Eye (tissue), 1 donor: ENCODE measurements around the gene VIM.
"Not testable (repeated sequence)": the region's sequence is repeated elsewhere in the genome, so short reads cannot be mapped to it uniquely, and the experiment has no call there.

ENCODE experiments used
- DNase-seq: peaks from one replicate; pipeline ENCODE4 v3.0.0-alpha.2; 2015

The VIM gene

DNA sequence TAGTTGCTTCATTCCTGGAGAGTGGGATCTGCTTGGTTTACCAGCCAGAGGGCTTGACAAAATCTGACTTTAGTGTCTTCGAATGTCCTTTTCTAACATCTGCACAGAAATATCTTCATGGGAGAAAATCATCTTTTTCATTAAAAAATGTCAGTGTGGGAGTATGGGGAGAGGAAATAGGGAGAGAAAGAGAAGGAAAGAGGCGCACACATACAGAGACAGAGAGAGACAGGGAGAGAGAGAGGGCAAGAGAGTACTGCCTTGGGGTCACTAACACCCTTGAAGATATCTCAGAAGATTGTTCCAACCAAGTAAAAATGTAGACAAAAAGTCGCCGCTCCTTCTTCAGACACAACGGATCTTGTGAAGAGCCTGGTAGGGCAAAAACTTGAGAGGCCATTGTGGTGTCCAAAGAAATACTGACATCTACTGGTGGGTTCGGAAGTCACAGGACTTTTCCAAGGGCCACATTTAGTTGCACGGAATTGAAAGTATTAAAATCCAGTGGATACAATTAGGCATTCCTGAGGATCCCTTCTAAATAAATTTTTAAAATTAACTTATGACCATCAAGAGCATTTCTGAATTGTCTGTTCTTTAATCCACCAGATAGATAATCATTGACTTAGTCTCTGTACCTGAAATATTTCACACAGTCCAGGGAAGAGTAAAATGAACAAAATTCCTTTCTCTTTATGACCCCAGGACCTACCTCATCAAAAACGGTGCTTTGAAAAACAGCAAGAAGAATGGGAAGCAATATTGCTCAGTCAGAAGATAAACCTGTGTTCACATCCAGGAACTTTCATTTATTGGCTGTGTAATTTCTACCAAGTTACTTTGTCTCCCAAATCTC is 29.7 kb downstream of the VIM start:
- peak; percentile 93 for DNase-seq

DNA sequence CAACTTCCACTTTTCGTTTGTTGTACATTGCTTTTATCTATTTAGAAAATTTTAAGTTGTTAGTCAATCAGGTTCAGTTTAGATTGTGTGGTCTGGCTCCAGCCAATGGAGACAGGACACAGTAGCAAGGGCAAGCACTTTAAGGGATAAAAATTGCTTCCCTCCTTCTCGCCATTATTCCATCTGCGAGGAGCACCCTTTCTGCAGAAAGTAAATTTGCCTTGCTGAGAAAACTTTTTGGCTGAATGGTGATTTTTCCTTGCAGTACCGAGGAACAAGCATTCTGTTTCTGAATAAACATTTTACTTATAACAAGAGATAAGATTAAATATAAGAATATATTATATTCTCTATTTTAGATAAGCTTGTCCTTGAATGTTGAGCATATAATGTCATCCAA is 34.5 kb downstream of the VIM start:
- no peak for DNase-seq

GRCh38 chr10:17263580-17263979 is 35.5 kb downstream of the VIM start:
- DNase-seq: no peak

- no peak for DNase-seq
These were observed 37.4 kb downstream of the VIM start for GRCh38 chr10:17265468-17265867.

DNA sequence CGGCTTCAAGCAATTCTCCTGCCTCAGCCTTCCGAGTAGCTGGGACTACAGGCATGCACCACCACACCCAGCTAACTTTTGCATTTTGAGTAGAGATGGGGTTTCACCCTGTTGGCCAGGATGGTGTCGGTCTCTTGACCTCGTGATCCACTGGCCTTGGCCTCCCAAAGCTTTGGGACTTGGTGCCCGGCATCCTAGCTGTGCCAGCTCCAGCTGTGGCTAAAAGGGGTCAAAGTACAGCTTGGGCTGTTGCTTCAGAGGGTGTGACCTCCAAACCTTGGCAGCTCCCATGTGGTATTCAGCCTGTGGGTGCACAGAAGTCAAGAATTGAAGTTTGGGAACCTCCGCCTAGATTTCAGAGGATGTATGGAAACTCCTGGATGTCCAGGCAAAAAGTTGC is 38.5 kb downstream of the VIM start:
- not testable (repeated sequence) for DNase-seq

- no peak for DNase-seq
These were observed 44.6 kb downstream of the VIM start for GRCh38 chr10:17272648-17273047.

DNA sequence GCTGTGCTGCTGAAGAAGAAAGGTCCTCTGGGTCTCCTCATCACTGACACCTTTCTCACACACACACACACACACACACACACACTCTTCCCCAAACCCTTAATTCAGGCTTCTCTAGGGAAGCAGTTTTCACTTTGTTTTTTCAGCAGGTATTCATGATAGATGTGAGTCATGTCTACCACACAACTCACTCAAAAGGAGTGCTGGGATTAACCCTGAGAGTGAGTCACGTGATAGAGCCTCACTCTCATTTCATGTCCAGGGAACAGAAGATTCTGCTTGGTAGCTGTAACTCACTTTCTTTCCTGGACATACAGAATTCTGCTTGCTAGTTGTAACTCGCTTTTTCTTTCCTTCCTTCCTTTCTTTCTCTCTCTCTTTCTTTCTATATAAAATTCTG is 45.4 kb downstream of the VIM start:
- DNase-seq: no peak

GRCh38 chr10:17276756-17277424 is 48.8 kb downstream of the VIM start:
- no peak for DNase-seq

GRCh38 chr10:17278607-17279240 is 50.7 kb downstream of the VIM start:
- no peak for DNase-seq

GRCh38 chr10:17282311-17282710 is 54.3 kb downstream of the VIM start:
- no peak for DNase-seq

DNA sequence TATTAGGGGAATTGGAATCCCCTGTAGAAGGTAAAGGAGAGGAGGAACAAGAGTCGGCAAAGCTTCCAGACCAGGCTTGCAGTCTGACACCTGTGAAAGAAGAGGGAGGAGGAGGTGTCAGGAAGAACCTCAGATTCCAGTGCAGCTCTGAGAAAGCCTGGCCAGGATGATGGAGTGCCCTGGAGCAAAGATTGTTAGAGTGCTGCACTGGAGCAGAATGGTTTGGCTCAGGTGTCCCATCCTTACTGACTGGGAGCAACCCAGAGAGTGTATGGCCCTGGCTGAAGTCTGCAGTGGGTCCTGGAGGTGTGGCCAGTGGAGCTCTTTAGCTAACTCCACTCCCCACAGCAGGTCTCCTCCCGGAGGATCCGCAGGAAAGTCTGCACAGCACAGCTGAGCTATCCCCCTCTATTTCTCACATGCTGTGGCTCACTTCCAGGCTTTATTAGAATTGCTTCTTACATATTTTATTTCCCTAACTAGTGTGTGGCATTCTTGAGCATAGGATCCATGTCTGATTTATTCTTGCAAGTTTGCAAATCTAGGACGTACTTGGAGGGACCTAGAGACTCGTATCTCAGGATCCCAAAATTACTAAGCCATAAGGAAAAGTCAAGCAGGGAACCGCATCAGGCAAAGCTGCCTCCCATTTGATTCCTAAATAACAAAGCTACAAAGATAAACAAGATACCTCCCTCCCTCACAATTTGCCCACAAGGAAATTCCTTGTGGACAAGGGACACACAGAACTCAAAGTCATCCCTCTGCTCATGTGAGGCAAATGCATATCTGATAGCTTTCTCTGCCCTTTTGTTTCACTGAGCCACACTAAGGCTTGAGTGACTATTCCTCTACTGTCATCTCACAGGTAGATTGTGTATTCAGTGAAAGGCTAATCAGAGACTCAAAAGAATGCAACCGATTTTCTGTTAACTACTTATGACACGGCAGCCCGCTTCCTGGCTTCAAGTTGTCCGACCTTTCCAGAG is 58.8 kb downstream of the VIM start:
- DNase-seq: no peak
